K562 (cell line): Measurements from ENCODE around the gene F13A1. TPM values are rescaled to one million over a fixed set of nuclear protein-coding genes. Genes with fewer than 3 reads are reported as not detected.
"Not testable (repeated sequence)": the region's sequence is repeated elsewhere in the genome, so short reads cannot be mapped to it uniquely, and the experiment has no call there.

Source experiments
- ATAC-seq: fragments of 200-7000 bp; cut with Tn5 transposase; 3 replicates; pipeline ENCODE4 v1.9.1; 2020; ENCODE audit warnings: moderate library complexity
- BruUV-seq: library from RNA; stranded (reverse); fragments of 400-500 nt; replicated peaks from 2 replicates; lab custom pipeline; 2021; lab: Mats Ljungman, UMichigan
- CTCF ChIA-PET: fragments of 300-600 bp; formaldehyde crosslinking; extraction: SDS; loops from one replicate; lab custom pipeline; 2021; ENCODE audit warnings: low intra/inter-chr PET ratio; lab: Yijun Ruan, JAX
- POLR2A ChIA-PET: fragments of 300-600, 350-650 bp; sonication (Branson Sonifier 250); formaldehyde crosslinking; extraction: SDS; loops from one replicate; lab custom pipeline; 2021; ENCODE audit warnings: antibody characterized with exemption, inconsistent platforms; lab: Yijun Ruan, JAX
- DNase-seq, 4 experiments: peaks; one replicate each; pipeline versions ENCODE4 v3.0.0 to v3.0.0-alpha.2; 2011 to 2018; ENCODE audit warnings: low spot score in 3 of 4, mixed read lengths in 3 of 4; ENCODE audit errors: extremely low read depth in 1 of 4
- FAIRE-seq: peaks from 2 replicates; lab custom pipeline; 2011; peaks lifted over from hg19 to GRCh38; lab: Jason Lieb, UNC
- H2AFZ ChIP-seq: 2 replicates; pipeline ENCODE4 v1.6.0; 2011; ENCODE audit warnings: low read depth, low read length, control low read depth, inconsistent platforms
- H3K27ac ChIP-seq: fragments of 200-600 bp; 3 replicates; pipeline ENCODE4 v1.8.0; 2011; ENCODE audit warnings: low read depth, mild to moderate bottlenecking, control low read depth, inconsistent platforms, low read length, moderate library complexity, mixed read lengths; ENCODE audit errors: extremely low read depth
- H3K27me3 ChIP-seq, 2 experiments: fragments of 300-600 bp in 1 of 2; 2 replicates in 1 of 2; 3 replicates in 1 of 2; pipeline versions ENCODE4 v1.6.0 to v1.8.0; 2011; ENCODE audit warnings: inconsistent platforms in 2 of 2, low read length in 2 of 2, mild to moderate bottlenecking in 1 of 2, mixed read lengths in 1 of 2, moderate library complexity in 1 of 2; ENCODE audit not compliant: control insufficient read depth in 2 of 2, insufficient read depth in 2 of 2
- H3K36me3 ChIP-seq: fragments of 300-600 bp; 3 replicates; pipeline ENCODE4 v1.8.0; 2011; ENCODE audit warnings: mild to moderate bottlenecking, low read length, inconsistent platforms; ENCODE audit not compliant: control insufficient read depth, insufficient read depth
- H3K4me1 ChIP-seq, 2 experiments: fragments of 200-600 bp in 1 of 2; replicated peaks in 1 of 2; 2 replicates in 1 of 2; 3 replicates in 1 of 2; pipeline versions ENCODE4 v1.5.1 to v1.8.0; 2011; ENCODE audit warnings: inconsistent platforms in 2 of 2, low read length in 2 of 2, mild to moderate bottlenecking in 1 of 2, mixed read lengths in 1 of 2, moderate library complexity in 1 of 2; ENCODE audit not compliant: control insufficient read depth in 2 of 2, insufficient read depth in 2 of 2
- H3K4me2 ChIP-seq: 2 replicates; pipeline ENCODE4 v1.6.1; 2011; ENCODE audit warnings: low read length, control low read depth, inconsistent platforms, mixed read lengths; ENCODE audit not compliant: insufficient read depth
- H3K4me3 ChIP-seq: fragments of 200-600 bp; sonication (generic), shearing (Covaris generic); 2 replicates; pipeline ENCODE4 v1.5.1; 2016; ENCODE audit warnings: control low read depth, inconsistent platforms
- H3K79me2 ChIP-seq: fragments of 200-600 bp; 3 replicates; pipeline ENCODE4 v1.8.0; 2011; ENCODE audit warnings: low read length, inconsistent platforms; ENCODE audit not compliant: control insufficient read depth, insufficient read depth
- H3K9ac ChIP-seq, 2 experiments: 2 replicates each; pipeline versions ENCODE4 v1.6.0 to v1.6.1; 2011; ENCODE audit warnings: low read depth in 2 of 2, low read length in 2 of 2, control low read depth in 1 of 2, inconsistent platforms in 1 of 2, mild to moderate bottlenecking in 1 of 2, mixed read lengths in 1 of 2; ENCODE audit not compliant: insufficient read depth in 1 of 2
- H3K9me1 ChIP-seq: one replicate; pipeline ENCODE4 v1.6.0; 2011; ENCODE audit warnings: inconsistent platforms, mild to moderate bottlenecking, low read length, moderate library complexity; ENCODE audit not compliant: control insufficient read depth, insufficient read depth
- H3K9me3 ChIP-seq: replicated peaks from 2 replicates; pipeline ENCODE4 v1.5.1; 2011; ENCODE audit warnings: low read depth, low read length, inconsistent platforms; ENCODE audit not compliant: control insufficient read depth, insufficient read depth
- H4K20me1 ChIP-seq: replicated peaks from 2 replicates; pipeline ENCODE4 v1.6.1; 2011; ENCODE audit warnings: low read length, inconsistent platforms, mixed read lengths; ENCODE audit not compliant: control insufficient read depth, insufficient read depth
- GABPA ChIP-seq: fragments of 200-800 bp; sonication (Bioruptor generic); conservative IDR thresholded peaks from 2 replicates; pipeline ENCODE4 v1.6.1; 2016; ENCODE audit warnings: low read depth, missing genetic modification characterization, missing compliant biosample characterization
- NR2C2 ChIP-seq, 2 experiments: fragments of 200-800 bp in 1 of 2; sonication (Bioruptor generic) in 1 of 2; sonication (generic) in 1 of 2; formaldehyde crosslinking in 1 of 2; IDR thresholded peaks; 2 replicates each; pipeline versions ENCODE4 v1.6.1 to v1.8.0; 2016 to 2022; ENCODE audit warnings: mild to moderate bottlenecking in 1 of 2, missing compliant biosample characterization in 1 of 2, missing genetic modification characterization in 1 of 2, missing genetic modification reagents in 1 of 2
- NRF1 ChIP-seq, 2 experiments: fragments of 450-650 bp; IDR thresholded peaks in 1 of 2; conservative IDR thresholded peaks in 1 of 2; 2 replicates each; pipeline ENCODE4 v1.6.1; 2014; ENCODE audit warnings: mild to moderate bottlenecking in 2 of 2
- WGBS: fragments of 100-300 bp; shearing (Covaris generic); methylation state at CpG from one replicate; pipeline ENCODE4 v1.1.6; 2016; ENCODE audit warnings: low coverage, mixed read lengths; ENCODE audit not compliant: insufficient coverage; ENCODE audit errors: missing lambda C conversion rate; 5-methylcytosine and 5-hydroxymethylcytosine counted together
- in situ Hi-C: fragments of 300-500 bp; cut with MboI; formaldehyde crosslinking; loops from 4 replicates; pipeline ENCODE4 v1.15.0; 2018; ENCODE audit warnings: inconsistent platforms, mixed read lengths
- intact Hi-C: fragments of 100-400 bp; cut with micrococcal nuclease; formaldehyde crosslinking; loops from 2 replicates; pipeline ENCODE4 v1.14.2; 2022
- polyA plus RNA-seq, 8 experiments: library from polyadenylated mRNA; depleted of rRNA in 4 of 8; stranded (reverse) in 5 of 8; unstranded in 3 of 8; fragments of >200 nt; fragmentation: Nextera tagmentation in 2 of 8; fragmentation: Illumina TruSeq in 1 of 8; extraction: Ambion mirVana in 2 of 8; extraction: Trizol in 1 of 8; gene quantifications; 2 replicates each; pipeline versions ENCODE4 v1.2.1 to v1.2.3, GENCODE V29; 2011 to 2014; ENCODE audit warnings: inconsistent platforms in 1 of 8, missing spikeins in 1 of 8
- total RNA-seq, 7 experiments: library from RNA; depleted of rRNA in 6 of 7; stranded (reverse); fragments of >200 nt in 6 of 7; fragmentation: Illumina TruSeq in 2 of 7; extraction: Trizol in 2 of 7; gene quantifications; 2 replicates each; pipeline versions ENCODE4 v1.2.1 to v1.2.3, GENCODE V29; 2011 to 2021; ENCODE audit warnings: low replicate concordance in 1 of 7
- TF ChIP-seq, protein P1 (sequence below): fragments of 250-450 bp; sonication (Bioruptor Pico); IDR thresholded peaks from 2 replicates; pipeline ENCODE4 v1.8.0; 2021; ENCODE audit warnings: moderate library complexity, mild to moderate bottlenecking, inconsistent platforms

F13A1 gene
- total and polyA plus RNA-seq, 9 of the 15 experiments (the other 6 are each of a cell fraction or from before 2014, with no cell fraction given), result 0.33 TPM; not detected in 8

DNA sequence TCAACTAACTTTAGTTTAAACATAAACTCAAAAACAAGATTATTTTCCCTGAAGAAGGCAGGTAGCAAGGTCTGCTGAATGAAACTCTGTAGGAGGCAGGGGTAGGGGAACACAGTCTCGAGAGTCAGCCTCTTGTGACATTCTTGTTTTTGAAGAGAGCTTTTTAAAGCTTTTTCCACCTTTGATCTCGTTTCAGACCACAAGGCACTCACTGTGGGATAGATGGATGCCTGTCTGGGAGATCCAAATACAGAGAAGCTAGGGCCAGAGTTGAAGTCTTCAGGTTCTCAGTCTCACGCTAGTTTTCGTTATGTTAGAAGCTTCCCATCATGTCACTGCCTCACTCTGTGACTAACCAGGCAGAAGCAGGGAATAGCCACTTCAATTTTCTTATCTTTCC, 14.9 kb downstream of the F13A1 start:
- Histone ChIP-seq H3K9me3 (no peaks in the 10 kb centered on the region), H3K4me3 (no peak overlapping the region), H4K20me1 (no peaks in the 10 kb centered on the region), H3K36me3 (no peaks in the 10 kb centered on the region), H3K79me2 (no peaks in the 10 kb centered on the region), H3K9ac (no peak overlapping the region), H3K27ac (no peak overlapping the region), H3K27me3 (no peaks in the 10 kb centered on the region), H3K9me1 (no peaks in the 10 kb centered on the region), H3K4me2 (no peak overlapping the region), H3K4me1 (no peaks in the 10 kb centered on the region), H2AFZ (no peak overlapping the region)
- intact Hi-C loops, result no loop called here
- DNase-seq (no peak), ATAC-seq (no peak), FAIRE-seq (no peak)
- 0% methylated on average over 4 of the region's 4 CpGs for WGBS
- ChIA-PET CTCF (no interaction called here), POLR2A (no interaction called here)
- no TSS peak for BruUV-seq
- TF ChIP-seq NRF1 (conservative IDR thresholded peaks at IDR 0.05 in 1 of 2, IDR thresholded peaks at IDR 0.05 in 1 of 2), result no peak
- TF ChIP-seq, protein P1, sequence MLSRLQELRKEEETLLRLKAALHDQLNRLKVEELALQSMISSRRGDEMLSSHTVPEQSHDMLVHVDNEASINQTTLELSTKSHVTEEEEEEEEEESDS (CRISPR knock-in tag), result no peak
- in situ Hi-C loops, result no loop called here

DNA sequence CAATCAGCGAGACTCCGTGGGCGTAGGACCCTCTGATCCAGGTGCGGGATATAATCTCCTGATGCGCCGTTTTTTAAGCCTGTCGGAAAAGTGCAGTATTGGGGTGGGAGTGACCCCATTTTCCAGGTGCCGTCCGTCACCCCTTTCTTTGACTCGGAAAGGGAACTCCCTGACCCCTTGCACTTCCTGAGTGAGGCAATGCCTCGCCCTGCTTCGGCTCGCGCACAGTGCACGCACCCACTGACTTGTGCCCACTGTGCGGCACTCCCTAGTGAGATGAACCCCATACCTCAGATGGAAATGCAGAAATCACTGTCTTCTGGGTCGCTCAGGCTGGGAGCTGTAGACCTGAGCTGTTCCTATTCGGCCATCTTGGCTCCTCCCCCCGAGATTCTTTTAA, 20.1 kb downstream of the F13A1 start:
- H3K4me3 ChIP-seq; H3K9me1 ChIP-seq; CTCF ChIA-PET; intact Hi-C loops; H3K79me2 ChIP-seq; FAIRE-seq; H3K36me3 ChIP-seq; in situ Hi-C loops; H3K27me3 ChIP-seq; H3K9ac ChIP-seq; H3K27ac ChIP-seq; POLR2A ChIA-PET; H3K4me2 ChIP-seq; H4K20me1 ChIP-seq; ATAC-seq; H2AFZ ChIP-seq; H3K4me1 ChIP-seq; DNase-seq; BruUV-seq; H3K9me3 ChIP-seq; TF ChIP-seq NR2C2 (CRISPR knock-in tag; IDR thresholded peaks at IDR 0.05): not testable (repeated sequence)
- peak; percentile 42 for TF ChIP-seq GABPA (tag)
- peak; percentile 60; the same call in 1 of the 2 replicates for TF ChIP-seq NR2C2 (tag; IDR thresholded peaks at IDR 0.05)
- 1% methylated on average over 15 of the region's 19 CpGs for WGBS
